GM23338 (cell line): ENCODE measurements around the gene NFYA.

Source experiments
- CREB1 ChIP-seq: fragments of 250-450 bp; sonication (Bioruptor Pico); IDR thresholded peaks from 2 replicates; pipeline ENCODE4 v1.5.0; 2020; ENCODE audit warnings: low read depth, mild to moderate bottlenecking, moderate library complexity
- EZH2 ChIP-seq: fragments of 200-600 bp; sonication (generic); IDR thresholded peaks from one replicate; pipeline ENCODE4 v1.8.0; 2017; ENCODE audit warnings: antibody characterized with exemption, mild to moderate bottlenecking, low read depth; ENCODE audit not compliant: unreplicated experiment
- JUNB ChIP-seq: IDR thresholded peaks from one replicate; pipeline ENCODE4 v1.6.1; 2016; ENCODE audit warnings: antibody characterized with exemption; ENCODE audit not compliant: unreplicated experiment
- STAT1 ChIP-seq: IDR thresholded peaks from one replicate; pipeline ENCODE4 v1.6.1; 2016; ENCODE audit warnings: antibody characterized with exemption; ENCODE audit not compliant: unreplicated experiment
- TF ChIP-seq, protein P1 (sequence below), 2 experiments: fragments of 200-600 bp in 1 of 2; sonication (generic) in 1 of 2; conservative IDR thresholded peaks; 2 replicates each; pipeline versions ENCODE4 v1.5.1 to v1.6.1; 2016 to 2017; ENCODE audit warnings: antibody characterized with exemption in 2 of 2, low read depth in 2 of 2, mild to moderate bottlenecking in 2 of 2, moderate library complexity in 1 of 2
- TF ChIP-seq, protein P2 (sequence below): IDR thresholded peaks from one replicate; pipeline ENCODE4 v1.6.1; 2018; ENCODE audit warnings: antibody characterized with exemption; ENCODE audit not compliant: unreplicated experiment

DNA sequence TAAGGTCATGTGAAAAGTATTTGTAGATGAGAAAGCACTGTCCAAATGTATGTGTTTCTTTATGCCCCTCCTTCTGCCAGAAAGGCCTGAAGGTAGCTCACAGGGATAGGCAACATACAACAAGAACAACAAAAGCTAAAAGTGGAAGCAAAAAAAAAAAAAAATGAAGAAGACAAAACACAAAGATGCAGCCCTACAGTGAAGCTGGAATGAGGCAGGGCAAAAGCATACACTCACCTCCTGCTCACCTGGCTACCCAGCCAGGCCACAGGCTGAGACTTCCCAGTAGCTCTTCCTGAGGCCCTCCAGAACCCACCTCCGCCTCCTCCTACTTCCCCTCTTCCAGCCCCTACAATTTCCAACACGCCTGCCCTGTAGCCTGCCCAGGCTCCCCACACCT, 36.2 kb upstream of the NFYA start:
- TF ChIP-seq, protein P1, sequence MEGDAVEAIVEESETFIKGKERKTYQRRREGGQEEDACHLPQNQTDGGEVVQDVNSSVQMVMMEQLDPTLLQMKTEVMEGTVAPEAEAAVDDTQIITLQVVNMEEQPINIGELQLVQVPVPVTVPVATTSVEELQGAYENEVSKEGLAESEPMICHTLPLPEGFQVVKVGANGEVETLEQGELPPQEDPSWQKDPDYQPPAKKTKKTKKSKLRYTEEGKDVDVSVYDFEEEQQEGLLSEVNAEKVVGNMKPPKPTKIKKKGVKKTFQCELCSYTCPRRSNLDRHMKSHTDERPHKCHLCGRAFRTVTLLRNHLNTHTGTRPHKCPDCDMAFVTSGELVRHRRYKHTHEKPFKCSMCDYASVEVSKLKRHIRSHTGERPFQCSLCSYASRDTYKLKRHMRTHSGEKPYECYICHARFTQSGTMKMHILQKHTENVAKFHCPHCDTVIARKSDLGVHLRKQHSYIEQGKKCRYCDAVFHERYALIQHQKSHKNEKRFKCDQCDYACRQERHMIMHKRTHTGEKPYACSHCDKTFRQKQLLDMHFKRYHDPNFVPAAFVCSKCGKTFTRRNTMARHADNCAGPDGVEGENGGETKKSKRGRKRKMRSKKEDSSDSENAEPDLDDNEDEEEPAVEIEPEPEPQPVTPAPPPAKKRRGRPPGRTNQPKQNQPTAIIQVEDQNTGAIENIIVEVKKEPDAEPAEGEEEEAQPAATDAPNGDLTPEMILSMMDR (conservative IDR thresholded peaks at IDR 0.05; ENCODE audit: low read depth in 2 of 2): no peak
- no peak for TF ChIP-seq CREB1 (CRISPR knock-in tag)
- no peak for TF ChIP-seq JUNB
- no peak for TF ChIP-seq STAT1
- TF ChIP-seq, protein P2, sequence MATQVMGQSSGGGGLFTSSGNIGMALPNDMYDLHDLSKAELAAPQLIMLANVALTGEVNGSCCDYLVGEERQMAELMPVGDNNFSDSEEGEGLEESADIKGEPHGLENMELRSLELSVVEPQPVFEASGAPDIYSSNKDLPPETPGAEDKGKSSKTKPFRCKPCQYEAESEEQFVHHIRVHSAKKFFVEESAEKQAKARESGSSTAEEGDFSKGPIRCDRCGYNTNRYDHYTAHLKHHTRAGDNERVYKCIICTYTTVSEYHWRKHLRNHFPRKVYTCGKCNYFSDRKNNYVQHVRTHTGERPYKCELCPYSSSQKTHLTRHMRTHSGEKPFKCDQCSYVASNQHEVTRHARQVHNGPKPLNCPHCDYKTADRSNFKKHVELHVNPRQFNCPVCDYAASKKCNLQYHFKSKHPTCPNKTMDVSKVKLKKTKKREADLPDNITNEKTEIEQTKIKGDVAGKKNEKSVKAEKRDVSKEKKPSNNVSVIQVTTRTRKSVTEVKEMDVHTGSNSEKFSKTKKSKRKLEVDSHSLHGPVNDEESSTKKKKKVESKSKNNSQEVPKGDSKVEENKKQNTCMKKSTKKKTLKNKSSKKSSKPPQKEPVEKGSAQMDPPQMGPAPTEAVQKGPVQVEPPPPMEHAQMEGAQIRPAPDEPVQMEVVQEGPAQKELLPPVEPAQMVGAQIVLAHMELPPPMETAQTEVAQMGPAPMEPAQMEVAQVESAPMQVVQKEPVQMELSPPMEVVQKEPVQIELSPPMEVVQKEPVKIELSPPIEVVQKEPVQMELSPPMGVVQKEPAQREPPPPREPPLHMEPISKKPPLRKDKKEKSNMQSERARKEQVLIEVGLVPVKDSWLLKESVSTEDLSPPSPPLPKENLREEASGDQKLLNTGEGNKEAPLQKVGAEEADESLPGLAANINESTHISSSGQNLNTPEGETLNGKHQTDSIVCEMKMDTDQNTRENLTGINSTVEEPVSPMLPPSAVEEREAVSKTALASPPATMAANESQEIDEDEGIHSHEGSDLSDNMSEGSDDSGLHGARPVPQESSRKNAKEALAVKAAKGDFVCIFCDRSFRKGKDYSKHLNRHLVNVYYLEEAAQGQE: no peak
- TF ChIP-seq EZH2: no peak
